ENCODE measurements around the gene ZNF311. TPM values are rescaled to one million over a fixed set of nuclear protein-coding genes. Genes with fewer than 3 reads are reported as not detected.
"Not testable (repeated sequence)": the region's sequence is repeated elsewhere in the genome, so short reads cannot be mapped to it uniquely, and the experiment has no call there.

ZNF311 gene
- polyA plus RNA-seq, 10 donors: 1.6 to 3.0 (median 2.4) TPM

- no peak for DNase-seq
Observed at GRCh38 chr6:28983838-28984237, 21.3 kb downstream of the ZNF311 start.

- peak; percentile 62 to 83 (median 65) for DNase-seq
Observed at GRCh38 chr6:28982476-28983266, 22.4 kb downstream of the ZNF311 start.

- peak; percentile 92 to 95 (median 92) for DNase-seq
Observed at GRCh38 chr6:28981833-28982475, 23.2 kb downstream of the ZNF311 start.

- DNase-seq: peak; percentile 75 to 88 (median 82)
Observed at GRCh38 chr6:28981431-28981832, 23.7 kb downstream of the ZNF311 start.

GRCh38 chr6:28980852-28981430 lies 24.2 kb downstream of the ZNF311 start:
- DNase-seq: peak; percentile 80 to 92 (median 82)

GRCh38 chr6:28980137-28980851 lies 24.8 kb downstream of the ZNF311 start:
- peak in 1 of 3 donors; percentile 37 for DNase-seq

GRCh38 chr6:28979679-28980078 lies 25.4 kb downstream of the ZNF311 start:
- no peak for DNase-seq

- no peak for DNase-seq
Observed at GRCh38 chr6:28978959-28979561, 26.1 kb downstream of the ZNF311 start.

GRCh38 chr6:28978133-28978491 lies 27.0 kb downstream of the ZNF311 start:
- DNase-seq: no peak

GRCh38 chr6:28977341-28978132 lies 27.6 kb downstream of the ZNF311 start:
- peak in 2 of 3 donors; percentile 36 to 52 for DNase-seq

- no peak for DNase-seq
Observed at GRCh38 chr6:28976677-28977076, 28.4 kb downstream of the ZNF311 start.

GRCh38 chr6:28974505-28974904 lies 30.6 kb downstream of the ZNF311 start:
- no peak for DNase-seq

- not testable (repeated sequence) for DNase-seq
Observed at GRCh38 chr6:28970056-28970455, 35.1 kb downstream of the ZNF311 start.

GRCh38 chr6:28969129-28969528 lies 36.0 kb downstream of the ZNF311 start:
- no peak for DNase-seq

- no peak for DNase-seq
Observed at GRCh38 chr6:28968476-28968875, 36.6 kb downstream of the ZNF311 start.

GRCh38 chr6:28965706-28966105 lies 39.4 kb downstream of the ZNF311 start:
- DNase-seq: no peak

- DNase-seq: no peak
Observed at GRCh38 chr6:28960846-28961500, 44.1 kb downstream of the ZNF311 start.

GRCh38 chr6:28958561-28959243 lies 46.4 kb downstream of the ZNF311 start:
- DNase-seq: not testable (repeated sequence)

GRCh38 chr6:28957795-28958314 lies 47.3 kb downstream of the ZNF311 start:
- DNase-seq: not testable (repeated sequence)

GRCh38 chr6:28956331-28956730 lies 48.8 kb downstream of the ZNF311 start:
- no peak for DNase-seq
